ENCODE data around the gene CDH13.

GRCh38 chr16:83804366-83804765 is 1177.6 kb downstream of the CDH13 start:
- TF ChIP-seq POLR2AphosphoS5 (IDR thresholded peaks at IDR 0.05; ENCODE audit: low read depth, low read length) = no peak
- no peak for TF ChIP-seq FOXP2 (optimal IDR thresholded peaks at IDR 0.05; ENCODE audit: borderline replicate concordance, extremely low read depth, extremely low read length, insufficient read depth)
